Colonic mucosa (tissue), 4 donors: Measurements from ENCODE around the gene SPDYE2B. TPM values are rescaled to one million over a fixed set of nuclear protein-coding genes. Genes with fewer than 3 reads are reported as not detected.
"Not testable (repeated sequence)": the region's sequence is repeated elsewhere in the genome, so short reads cannot be mapped to it uniquely, and the experiment has no call there.

Experiments
- DNase-seq: peaks from one replicate; pipeline ENCODE4 v3.0.0-alpha.2; 2020
- H3K27ac ChIP-seq: fragments of 200-600 bp; one replicate; pipeline ENCODE4 v1.8.0; 2021
- H3K27me3 ChIP-seq: fragments of 200-600 bp; one replicate; pipeline ENCODE4 v1.8.0; 2021
- H3K36me3 ChIP-seq: fragments of 200-600 bp; one replicate; pipeline ENCODE4 v1.8.0; 2021
- H3K4me1 ChIP-seq: fragments of 200-600 bp; one replicate; pipeline ENCODE4 v1.8.0; 2021; ENCODE audit warnings: mild to moderate bottlenecking
- H3K4me3 ChIP-seq: fragments of 200-600 bp; one replicate; pipeline ENCODE4 v1.8.0; 2021
- H3K9ac ChIP-seq, 2 donors: one replicate each; pipeline ENCODE4 v1.7.0; 2013; ENCODE audit warnings: control low read depth in 2 of 2, low read depth in 2 of 2, low read length in 2 of 2
- H3K9me3 ChIP-seq: fragments of 200-600 bp; one replicate; pipeline ENCODE4 v1.8.0; 2021
- intact Hi-C: fragments of 100-400 bp; cut with DNase I; formaldehyde crosslinking; loops from one replicate; pipeline ENCODE4 v1.14.1; 2022
- total RNA-seq, 2 donors: library from RNA; stranded (reverse); fragmentation: NEBNext Ultra II Directional in 1 of 2; extraction: Animal tissue kit (Norgen Biotek cat#: 25700) in 1 of 2; gene quantifications; one replicate each; pipeline ENCODE4 v1.2.1, GENCODE V29; 2021
- donor health status: healthy.
- donor health status: DM: no; HTN: no; CAD: no.
- donor health status: DM: no; HTN: no; CAD: no.

The SPDYE2B gene
- total RNA-seq, 2 donors from 2014 or later = not detected

- not testable (repeated sequence) for H3K4me3 ChIP-seq
- DNase-seq = peak; percentile 16
These were observed 32.0 kb upstream of the SPDYE2B start for GRCh38 chr7:102618122-102618521.

DNA sequence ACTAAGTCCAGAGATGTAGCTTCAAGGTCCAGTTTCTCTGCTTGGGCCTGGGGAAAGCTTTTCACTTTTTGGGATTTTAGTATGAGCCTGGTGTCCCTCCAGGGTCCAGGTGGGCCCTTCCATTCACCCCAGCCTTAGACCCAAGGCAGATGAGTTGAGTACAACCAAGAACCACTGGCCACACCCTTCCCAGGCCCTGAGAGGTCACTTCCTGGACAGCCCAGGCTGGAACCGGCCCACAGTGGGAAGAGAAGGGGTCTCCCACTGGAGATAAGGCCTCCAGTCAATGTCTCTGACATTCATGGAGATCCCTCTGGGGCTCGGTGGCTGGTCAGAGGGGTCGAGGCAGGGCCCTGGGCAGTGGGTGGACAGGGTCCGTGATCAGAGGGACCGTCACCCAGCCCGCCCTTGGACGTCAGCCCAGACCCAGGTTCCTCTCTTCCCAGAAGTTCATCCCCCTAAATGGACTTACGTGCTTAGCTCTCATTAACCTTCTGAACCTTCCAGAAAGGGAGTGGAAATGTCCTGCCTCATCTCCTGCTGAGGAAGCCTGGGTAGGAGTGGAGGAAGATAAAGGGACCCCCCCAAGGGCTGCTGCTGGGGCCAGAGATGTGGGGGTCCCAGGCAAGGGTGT lies 22.7 kb upstream of the SPDYE2B start:
- H3K9me3 ChIP-seq, H3K27me3 ChIP-seq, H3K4me3 ChIP-seq, H3K4me1 ChIP-seq, intact Hi-C loops, H3K9ac ChIP-seq, DNase-seq, H3K36me3 ChIP-seq, H3K27ac ChIP-seq: not testable (repeated sequence)

More at GRCh38 chr7:102618122-102618521, 32.0 kb upstream of the SPDYE2B start:
- H3K9ac ChIP-seq, H3K36me3 ChIP-seq, H3K4me1 ChIP-seq, H3K27me3 ChIP-seq, intact Hi-C loops, H3K9me3 ChIP-seq, H3K27ac ChIP-seq: not testable (repeated sequence)

GRCh38 chr7:102630622-102631021 lies 19.5 kb upstream of the SPDYE2B start:
- H3K36me3 ChIP-seq, H3K27ac ChIP-seq, H3K4me3 ChIP-seq, H3K27me3 ChIP-seq, H3K9ac ChIP-seq, H3K4me1 ChIP-seq, intact Hi-C loops, DNase-seq, H3K9me3 ChIP-seq: not testable (repeated sequence)

GRCh38 chr7:102634299-102634698 lies 15.8 kb upstream of the SPDYE2B start:
- H3K27ac ChIP-seq, H3K9me3 ChIP-seq, H3K9ac ChIP-seq, DNase-seq, H3K27me3 ChIP-seq, intact Hi-C loops, H3K36me3 ChIP-seq, H3K4me3 ChIP-seq, H3K4me1 ChIP-seq: not testable (repeated sequence)

DNA sequence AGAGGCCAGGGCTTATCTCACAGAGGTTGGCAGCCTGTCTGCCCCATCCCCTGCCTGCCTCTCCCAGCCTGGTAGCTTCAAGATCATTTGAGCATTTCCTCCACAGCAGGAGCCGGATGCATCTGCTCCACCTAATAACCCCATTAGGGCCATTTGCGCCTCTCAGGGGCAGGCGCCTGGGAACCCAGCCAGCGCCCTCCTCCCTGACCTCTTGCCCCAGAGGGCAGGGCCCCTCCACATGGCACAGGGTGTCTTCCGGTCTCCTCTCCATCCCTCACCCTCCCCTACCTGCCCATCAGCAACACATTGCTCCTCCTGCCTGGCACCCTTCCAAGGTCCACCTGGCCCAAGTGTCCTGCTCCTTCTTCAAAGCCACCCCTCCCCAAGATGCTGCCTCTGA lies 14.8 kb upstream of the SPDYE2B start:
- H3K36me3 ChIP-seq, H3K4me3 ChIP-seq, H3K9me3 ChIP-seq, H3K27me3 ChIP-seq, intact Hi-C loops, H3K4me1 ChIP-seq, DNase-seq, H3K27ac ChIP-seq, H3K9ac ChIP-seq: not testable (repeated sequence)

GRCh38 chr7:102636956-102637355 lies 13.2 kb upstream of the SPDYE2B start:
- DNase-seq, H3K9ac ChIP-seq, intact Hi-C loops, H3K9me3 ChIP-seq, H3K27me3 ChIP-seq, H3K36me3 ChIP-seq, H3K27ac ChIP-seq, H3K4me3 ChIP-seq, H3K4me1 ChIP-seq: not testable (repeated sequence)

GRCh38 chr7:102638848-102639247 lies 11.3 kb upstream of the SPDYE2B start:
- H3K4me1 ChIP-seq, H3K9ac ChIP-seq, H3K9me3 ChIP-seq, H3K36me3 ChIP-seq, intact Hi-C loops, H3K4me3 ChIP-seq, H3K27ac ChIP-seq, H3K27me3 ChIP-seq: not testable (repeated sequence)
- DNase-seq = peak; percentile 14

GRCh38 chr7:102642691-102643090 lies 7.4 kb upstream of the SPDYE2B start, which contains the start of gene UPK3BL1:
Gene UPK3BL1 (minus strand): TSS chr7:102642791. CDS start chr7:102642741, 50 bp downstream.
- intact Hi-C loops, H3K9me3 ChIP-seq, H3K27me3 ChIP-seq, H3K9ac ChIP-seq, H3K4me1 ChIP-seq, DNase-seq, H3K4me3 ChIP-seq, H3K36me3 ChIP-seq, H3K27ac ChIP-seq: not testable (repeated sequence)

GRCh38 chr7:102643404-102643803 lies 6.7 kb upstream of the SPDYE2B start:
- H3K4me3 ChIP-seq, H3K27ac ChIP-seq, H3K9me3 ChIP-seq, intact Hi-C loops, H3K27me3 ChIP-seq, DNase-seq, H3K9ac ChIP-seq, H3K4me1 ChIP-seq, H3K36me3 ChIP-seq: not testable (repeated sequence)

- H3K9me3 ChIP-seq, H3K9ac ChIP-seq, H3K27ac ChIP-seq, H3K27me3 ChIP-seq, intact Hi-C loops, DNase-seq, H3K4me3 ChIP-seq, H3K36me3 ChIP-seq, H3K4me1 ChIP-seq: not testable (repeated sequence)
These were observed 2.3 kb upstream of the SPDYE2B start for GRCh38 chr7:102647813-102648212.

DNA sequence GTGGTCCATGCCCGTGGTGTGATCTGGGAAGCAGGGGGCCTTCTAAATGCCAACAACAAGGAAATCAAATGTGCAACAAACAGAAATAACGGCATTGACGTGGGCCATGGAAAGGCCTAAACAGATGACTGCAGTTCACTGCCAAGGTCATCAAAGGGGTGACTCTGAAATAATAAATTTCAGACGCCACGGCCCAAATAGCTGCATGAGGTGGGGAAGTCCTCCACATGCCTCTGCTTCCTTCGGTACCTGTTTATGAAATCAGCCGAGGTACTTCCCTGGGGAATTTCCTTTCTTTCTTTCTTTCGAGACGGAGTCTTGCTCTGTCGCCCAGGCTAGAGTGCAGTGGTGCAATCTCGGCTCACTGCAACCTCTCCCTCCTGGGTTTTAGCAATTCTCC lies 14.6 kb downstream of the SPDYE2B start:
- H3K4me3 ChIP-seq, H3K27ac ChIP-seq, H3K4me1 ChIP-seq, H3K9me3 ChIP-seq, H3K27me3 ChIP-seq, DNase-seq, H3K36me3 ChIP-seq, intact Hi-C loops, H3K9ac ChIP-seq: not testable (repeated sequence)

- H3K9ac ChIP-seq, H3K9me3 ChIP-seq, H3K27me3 ChIP-seq, intact Hi-C loops, H3K27ac ChIP-seq, H3K4me1 ChIP-seq, H3K4me3 ChIP-seq, H3K36me3 ChIP-seq, DNase-seq: not testable (repeated sequence)
These were observed 16.7 kb downstream of the SPDYE2B start for GRCh38 chr7:102666850-102667249.

DNA sequence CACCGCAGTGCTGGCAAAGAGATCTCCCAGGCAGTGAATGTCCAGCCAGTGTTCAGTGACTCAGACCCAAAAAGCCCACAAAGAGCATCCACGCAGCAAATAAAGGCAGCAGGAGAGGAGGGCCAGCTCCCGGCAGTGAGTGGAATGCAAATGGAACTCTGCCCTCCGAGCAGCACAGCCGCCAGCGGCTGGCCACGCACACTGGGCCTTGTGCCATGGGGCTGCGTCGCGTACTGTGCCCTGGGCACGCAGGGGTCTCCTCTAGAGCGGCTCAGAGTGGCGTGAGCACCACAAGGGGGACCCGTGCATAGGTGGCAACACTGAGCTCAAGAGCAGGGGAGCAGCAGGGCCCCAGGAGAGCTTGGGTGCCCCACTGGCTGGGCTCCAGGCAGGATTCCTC lies 17.4 kb downstream of the SPDYE2B start:
- intact Hi-C loops, H3K4me3 ChIP-seq, DNase-seq, H3K4me1 ChIP-seq, H3K9ac ChIP-seq, H3K9me3 ChIP-seq, H3K36me3 ChIP-seq, H3K27me3 ChIP-seq, H3K27ac ChIP-seq: not testable (repeated sequence)

DNA sequence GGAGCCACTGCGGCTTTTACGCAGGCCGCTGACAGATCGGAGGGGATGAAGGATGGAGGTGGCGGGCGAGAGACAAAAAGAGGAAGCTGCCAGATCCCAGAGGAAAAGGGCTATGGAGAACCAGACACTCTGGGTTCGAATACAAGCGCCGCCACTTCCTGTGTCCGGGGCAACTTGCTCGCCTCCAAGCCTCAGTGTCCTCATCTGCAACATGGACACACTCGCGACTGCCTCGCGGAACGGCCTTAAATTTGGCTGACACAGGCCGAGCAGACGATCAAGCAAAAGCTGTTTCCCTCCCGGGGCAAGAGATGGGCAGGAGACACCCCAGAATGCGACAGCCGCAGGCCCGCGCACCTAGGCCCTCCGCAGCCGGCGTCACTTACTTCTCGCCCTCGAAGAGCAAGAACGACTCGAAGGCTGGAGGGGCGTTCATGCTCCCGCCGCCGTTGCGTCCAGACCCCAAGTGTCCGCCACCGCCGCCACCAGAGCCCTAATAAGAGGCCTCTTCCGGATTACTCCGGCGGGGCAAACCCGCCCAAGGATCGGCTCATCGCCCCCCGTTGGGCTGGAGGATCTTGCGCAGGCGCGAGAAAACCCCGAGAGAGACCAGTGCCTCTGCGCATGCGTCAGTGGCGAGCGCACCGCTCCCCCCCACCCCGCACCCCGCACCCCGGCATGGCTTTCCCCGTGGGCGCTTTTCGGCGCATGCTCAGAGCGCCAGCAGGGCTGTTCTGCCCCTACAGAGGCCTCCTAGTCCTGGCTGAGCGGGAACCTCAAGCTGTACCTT lies 21.2 kb downstream of the SPDYE2B start, which contains the start of gene POLR2J2:
Gene POLR2J2, minus strand, starts transcription at position 498 of the 790 bp plus-strand sequence. Its CDS starts 62 bp downstream, at position 436.
- H3K27me3 ChIP-seq, DNase-seq, H3K9me3 ChIP-seq, intact Hi-C loops, H3K4me1 ChIP-seq, H3K4me3 ChIP-seq, H3K36me3 ChIP-seq, H3K27ac ChIP-seq, H3K9ac ChIP-seq: not testable (repeated sequence)
